ENCODE data around the gene FGF7. TPM values are rescaled to one million over a fixed set of nuclear protein-coding genes. Genes with fewer than 3 reads are reported as not detected.

The FGF7 gene
- total RNA-seq, 1 experiment from 2014 or later: not detected

GRCh38 chr15:49501586-49501985 lies 78.5 kb downstream of the FGF7 start:
- Histone ChIP-seq H4K5ac (ENCODE audit: insufficient read length, low read depth, low read length) (no peak overlapping the region), H3T11ph (ENCODE audit: low read length) (no peak overlapping the region), H3K27me3 (ENCODE audit: insufficient read depth, low read length) (no peaks in the 10 kb centered on the region), H2BK12ac (ENCODE audit: insufficient read length, low read depth, low read length) (no peak overlapping the region), H3K79me1 (ENCODE audit: insufficient read depth, low read depth, low read length, poor library complexity, severe bottlenecking) (no peaks in the 10 kb centered on the region), H2BK120ac (ENCODE audit: low read depth, low read length, poor library complexity, severe bottlenecking) (no peak overlapping the region), H4K20me1 (ENCODE audit: control insufficient read depth, insufficient read depth, insufficient read length) (no peaks in the 10 kb centered on the region), H2BK15ac (ENCODE audit: low read depth, low read length) (no peak overlapping the region), H2AFZ (ENCODE audit: low read length) (no peak overlapping the region), H3K9me3 (ENCODE audit: control insufficient read depth, low read depth, low read length) (no peaks in the 10 kb centered on the region), H4K91ac (ENCODE audit: insufficient read length, low read depth, low read length) (no peak overlapping the region), H3K14ac (ENCODE audit: insufficient read depth, low read length) (no peak overlapping the region), H3K27ac (ENCODE audit: insufficient read length, low read depth, low read length) (no peak overlapping the region), H3K56ac (ENCODE audit: insufficient read length, low read depth, low read length) (no peak overlapping the region), H3K79me2 (ENCODE audit: insufficient read depth, low read length) (no peaks in the 10 kb centered on the region), H2BK5ac (ENCODE audit: insufficient read length, low read length) (no peak overlapping the region), H3K9ac (ENCODE audit: extremely low read depth, insufficient read length, low read length) (no peak overlapping the region), H3K23me2 (ENCODE audit: insufficient read length, low read depth, low read length, poor library complexity, severe bottlenecking) (no peaks in the 10 kb centered on the region), H3K18ac (ENCODE audit: insufficient read length, low read depth, low read length) (no peak overlapping the region), H3K4me2 (ENCODE audit: insufficient read depth, insufficient read length, low read length) (no peak overlapping the region), H3K4me1 (ENCODE audit: insufficient read depth, low read length) (no peaks in the 10 kb centered on the region), H2BK20ac (ENCODE audit: low read depth, low read length, poor library complexity, severe bottlenecking) (no peak overlapping the region), H4K8ac (replicated peaks; ENCODE audit: insufficient read length, low read depth, low read length) (no peak overlapping the region), H3K23ac (ENCODE audit: insufficient read length, low read depth, low read length) (no peak overlapping the region), H2AK5ac (ENCODE audit: insufficient read length, low read length) (no peak overlapping the region), H3K4ac (ENCODE audit: low read depth, low read length) (no peak overlapping the region)
- Mint-ChIP-seq H3K27me3 (ENCODE audit: low read depth) (no peaks in the 10 kb centered on the region), H3K4me1 (no peaks in the 10 kb centered on the region), H3K36me3 (ENCODE audit: insufficient read depth in 1 of 3, low read depth in 3 of 3) (peaks cover 15 to 31% (median 25%) of the 10 kb centered on the region in 3 experiments), H3K9me3 (peaks cover 32 to 35% of the 10 kb centered on the region in 2 experiments), H3K4me3 (no peak overlapping the region), H3K27ac (no peak overlapping the region)
- no peak for TF ChIP-seq CTCF (conservative IDR thresholded peaks at IDR 0.05)
- no peak for DNase-seq
- no CpG with 5 or more reads among the region's 1 CpG for WGBS (ENCODE audit: extremely low coverage, insufficient read length, low lambda C conversion rate)
